Measurements from ENCODE around the gene AKR1B15.

- no peak for TF ChIP-seq CTCF (IDR thresholded peaks at IDR 0.05)
- no peak for TF ChIP-seq POLR2A (IDR thresholded peaks at IDR 0.05)
- TF ChIP-seq POLR2AphosphoS5 (IDR thresholded peaks at IDR 0.05) = no peak
Observed at GRCh38 chr7:134500982-134501381, 47.9 kb upstream of the AKR1B15 start.
